GM21515 (cell line): Measurements from ENCODE around the gene OSMR.

Experiments
- ATAC-seq: cut with Tn5 transposase; IDR thresholded peaks from one replicate; pipeline ENCODE4 v1.9.1; 2021; ENCODE audit not compliant: unreplicated experiment

Gene OSMR

DNA sequence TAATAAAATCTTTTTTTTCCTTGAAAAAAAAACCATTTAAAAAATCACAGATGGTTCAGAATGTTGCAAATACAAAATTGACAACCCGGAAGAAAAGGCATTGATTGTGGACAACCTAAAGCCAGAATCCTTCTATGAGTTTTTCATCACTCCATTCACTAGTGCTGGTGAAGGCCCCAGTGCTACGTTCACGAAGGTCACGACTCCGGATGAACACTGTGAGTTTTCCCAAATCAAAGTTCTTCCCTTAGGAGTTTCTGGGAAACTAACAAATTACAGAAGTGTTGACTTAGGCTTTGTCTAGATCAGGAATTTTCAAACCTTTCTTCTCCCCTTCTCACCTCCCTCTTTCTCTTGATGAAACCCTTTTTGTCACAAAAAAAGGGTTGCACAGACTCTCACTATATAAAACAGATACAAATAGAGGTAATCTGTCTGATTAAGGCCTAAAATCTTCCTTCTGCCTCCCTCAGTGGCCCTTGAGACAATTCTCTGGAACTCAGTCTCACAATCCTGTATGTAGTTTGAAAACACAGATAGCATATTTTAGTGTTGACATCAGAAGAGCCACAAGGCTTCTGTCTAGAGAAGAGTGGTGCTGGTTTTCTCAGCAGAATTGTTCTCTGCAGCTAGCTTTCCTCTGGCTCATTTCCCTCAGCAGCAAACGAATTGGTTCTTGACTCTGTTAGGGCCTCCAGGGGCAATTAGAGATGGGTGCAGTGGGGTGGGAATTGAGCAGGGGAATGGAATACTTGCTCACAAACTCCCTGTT, 79.5 kb downstream of the OSMR start:
- no peak for ATAC-seq

DNA sequence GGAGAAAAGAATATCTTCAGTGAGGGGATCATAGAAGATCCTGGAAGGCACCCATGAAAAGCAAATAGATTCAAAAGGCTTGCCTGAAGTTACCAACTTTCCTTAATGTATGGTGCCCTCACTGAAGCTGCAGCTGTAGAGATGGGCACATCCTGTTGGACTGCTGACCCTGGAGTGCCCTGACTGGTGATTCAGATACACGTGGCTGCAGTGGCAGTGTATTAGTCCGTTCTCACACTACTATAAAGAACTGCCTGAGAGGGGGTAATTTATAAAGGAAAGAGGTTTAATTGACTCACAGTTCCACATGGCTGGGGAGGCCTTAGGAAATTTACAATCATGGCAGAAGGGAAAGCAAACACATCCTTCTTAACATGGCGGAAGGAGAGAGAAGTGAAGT, 80.3 kb downstream of the OSMR start:
- no peak for ATAC-seq

DNA sequence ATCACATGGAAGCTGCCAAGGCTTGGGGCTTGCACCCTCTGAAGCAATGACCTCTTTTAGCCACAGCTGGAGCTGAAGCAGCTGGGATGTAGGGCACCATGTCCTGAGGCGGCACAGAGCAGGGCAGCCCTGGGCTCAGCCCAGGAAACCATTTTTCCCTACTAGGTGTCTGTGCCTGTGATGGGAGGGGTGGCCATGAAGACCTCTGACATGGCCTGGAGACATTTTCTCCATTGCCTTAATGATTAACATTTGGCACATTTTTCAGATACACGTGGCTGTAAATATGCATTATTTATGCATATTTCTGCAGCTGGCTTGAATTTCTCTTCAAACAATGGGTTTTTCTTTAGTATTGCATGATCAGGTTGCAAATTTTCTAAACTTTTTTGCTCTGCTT, 81.7 kb downstream of the OSMR start:
- ATAC-seq: no peak

DNA sequence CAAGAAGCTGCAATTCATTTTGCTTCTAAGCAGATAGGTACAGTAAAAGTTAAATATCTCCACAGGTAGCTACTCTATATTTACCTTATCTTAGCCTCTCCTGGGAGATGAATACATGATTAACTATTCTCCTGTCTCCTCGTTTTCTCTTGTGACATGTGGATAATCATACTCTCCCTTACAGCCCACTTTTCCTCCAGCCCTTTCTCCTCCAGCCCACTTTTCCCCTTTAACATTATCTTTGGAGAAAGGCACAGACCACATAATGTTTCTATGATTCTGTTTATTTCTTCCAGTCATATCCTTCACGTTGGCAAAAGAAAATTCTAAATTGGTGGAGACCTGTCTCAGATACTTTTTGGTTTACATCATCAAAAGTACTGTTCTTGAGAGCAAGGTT, 84.0 kb downstream of the OSMR start:
- ATAC-seq: no peak

DNA sequence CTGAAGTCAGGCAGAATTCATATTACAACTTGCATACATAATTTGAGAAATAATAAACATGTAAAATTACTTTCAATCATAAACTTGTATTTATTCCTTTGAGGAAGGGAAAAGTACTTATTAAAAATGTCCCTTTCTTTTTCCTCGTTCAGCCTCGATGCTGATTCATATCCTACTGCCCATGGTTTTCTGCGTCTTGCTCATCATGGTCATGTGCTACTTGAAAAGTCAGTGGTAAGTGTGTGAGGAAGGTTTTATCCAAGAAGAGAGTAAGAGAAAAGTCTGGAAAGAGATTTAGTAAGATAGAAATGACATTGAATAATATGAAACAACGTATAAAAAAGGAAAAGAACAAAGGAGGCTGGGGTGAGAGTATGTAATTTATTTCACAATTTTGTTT, 85.9 kb downstream of the OSMR start:
- ATAC-seq: no peak

DNA sequence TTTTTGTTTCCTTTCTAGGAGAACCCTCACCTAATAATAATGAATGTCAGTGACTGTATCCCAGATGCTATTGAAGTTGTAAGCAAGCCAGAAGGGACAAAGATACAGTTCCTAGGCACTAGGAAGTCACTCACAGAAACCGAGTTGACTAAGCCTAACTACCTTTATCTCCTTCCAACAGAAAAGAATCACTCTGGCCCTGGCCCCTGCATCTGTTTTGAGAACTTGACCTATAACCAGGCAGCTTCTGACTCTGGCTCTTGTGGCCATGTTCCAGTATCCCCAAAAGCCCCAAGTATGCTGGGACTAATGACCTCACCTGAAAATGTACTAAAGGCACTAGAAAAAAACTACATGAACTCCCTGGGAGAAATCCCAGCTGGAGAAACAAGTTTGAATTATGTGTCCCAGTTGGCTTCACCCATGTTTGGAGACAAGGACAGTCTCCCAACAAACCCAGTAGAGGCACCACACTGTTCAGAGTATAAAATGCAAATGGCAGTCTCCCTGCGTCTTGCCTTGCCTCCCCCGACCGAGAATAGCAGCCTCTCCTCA, 87.1 kb downstream of the OSMR start:
- ATAC-seq: no peak

DNA sequence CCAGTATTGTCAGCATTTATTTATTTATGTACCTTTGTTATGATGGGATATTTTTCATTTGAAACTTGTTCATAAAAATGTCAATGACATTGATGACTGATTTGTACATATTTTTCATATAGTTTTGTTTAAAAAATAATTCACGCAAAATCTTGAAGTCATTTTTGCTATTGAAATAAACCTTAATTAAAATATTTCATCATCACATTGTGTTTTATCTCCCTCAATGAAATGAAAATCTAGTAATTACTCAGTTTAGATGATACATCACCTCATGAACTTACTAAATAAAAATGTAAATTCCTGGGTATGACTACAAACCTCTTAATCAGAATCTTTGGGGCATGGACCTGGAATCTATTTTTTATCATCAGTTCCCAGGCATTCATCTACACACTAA, 89.6 kb downstream of the OSMR start:
- ATAC-seq: no peak

DNA sequence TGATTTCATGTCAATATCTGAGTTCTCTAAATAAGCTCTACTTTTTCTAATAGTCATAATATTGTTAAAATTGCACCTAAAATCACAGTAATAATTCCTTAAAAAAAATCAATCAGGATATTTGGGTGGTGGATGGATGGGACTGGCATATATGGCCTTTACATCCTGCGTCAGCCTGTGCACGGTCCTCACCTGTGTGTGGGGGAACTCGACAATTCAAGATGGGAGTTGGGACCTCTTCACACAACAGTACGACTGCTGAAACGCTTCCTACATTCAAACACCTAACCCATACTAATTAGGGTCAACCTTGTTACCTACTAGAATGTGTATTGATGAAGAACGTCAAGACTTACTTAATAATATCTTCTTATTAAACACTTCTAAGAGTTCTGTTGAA, 90.5 kb downstream of the OSMR start:
- ATAC-seq: no peak

DNA sequence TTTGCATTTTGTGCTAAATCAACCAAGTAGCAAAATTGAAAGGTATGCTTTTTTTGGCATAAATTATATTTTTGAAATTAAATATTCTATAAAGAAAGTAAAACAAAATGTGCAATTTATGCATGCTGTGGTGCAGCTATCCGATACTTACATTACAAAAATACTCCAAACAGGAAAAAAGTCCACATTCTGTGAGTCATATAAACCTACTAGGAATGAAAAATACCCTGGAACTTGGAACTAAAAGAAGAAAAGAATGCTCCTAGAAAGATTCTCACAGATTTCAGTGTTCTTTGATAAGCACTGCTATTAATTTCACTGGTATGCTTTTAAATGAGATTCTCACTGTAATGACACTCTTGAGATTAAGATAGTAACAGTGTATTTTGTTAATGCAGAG, 92.6 kb downstream of the OSMR start:
- no peak for ATAC-seq

DNA sequence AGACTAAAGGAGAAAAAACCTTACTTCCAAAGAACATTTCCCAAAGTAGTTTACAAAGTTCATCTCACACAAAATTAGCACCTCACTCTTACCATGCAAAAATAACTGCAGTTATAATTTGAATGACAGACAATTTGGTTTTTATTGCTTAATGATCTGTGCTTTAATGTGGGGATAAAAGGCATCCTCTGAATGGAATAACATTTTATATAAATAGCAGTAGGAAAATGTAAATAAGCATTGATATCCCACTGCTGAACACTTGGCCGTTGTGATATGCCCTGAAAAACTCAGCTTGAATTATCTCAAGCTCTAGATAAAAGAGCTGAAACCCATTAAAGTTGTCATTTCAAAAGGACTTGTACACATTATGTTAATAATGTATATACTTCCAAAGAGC, 93.2 kb downstream of the OSMR start:
- no peak for ATAC-seq

DNA sequence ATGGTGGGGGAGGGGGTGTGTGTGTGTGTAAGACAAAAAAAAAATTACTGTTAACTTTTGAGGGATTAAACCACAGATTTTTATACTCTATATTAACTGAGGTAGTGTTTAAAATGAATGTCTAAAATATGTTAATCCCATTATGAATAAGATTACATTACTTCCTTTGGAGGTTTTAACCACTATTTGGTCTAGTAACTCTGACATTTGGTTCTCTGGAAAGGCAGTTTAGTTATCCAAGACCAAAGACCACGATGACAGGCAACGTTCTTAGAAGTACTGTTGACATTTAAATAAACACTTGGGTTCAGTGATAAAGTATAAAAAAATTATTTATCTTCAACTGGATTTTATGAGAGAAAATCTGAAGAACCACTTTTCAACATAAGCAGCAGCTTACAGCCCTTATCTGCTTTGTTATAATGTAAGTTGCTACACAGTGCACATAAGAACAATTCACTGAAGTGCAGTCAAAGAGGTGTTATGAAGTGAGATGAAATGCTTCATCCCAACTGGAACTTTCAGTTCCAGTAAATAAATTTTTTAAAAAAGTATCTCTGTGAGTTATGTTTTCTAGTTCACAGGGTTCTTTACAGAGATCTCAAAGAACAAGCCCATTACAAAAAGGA, 94.5 kb downstream of the OSMR start:
- no peak for ATAC-seq

DNA sequence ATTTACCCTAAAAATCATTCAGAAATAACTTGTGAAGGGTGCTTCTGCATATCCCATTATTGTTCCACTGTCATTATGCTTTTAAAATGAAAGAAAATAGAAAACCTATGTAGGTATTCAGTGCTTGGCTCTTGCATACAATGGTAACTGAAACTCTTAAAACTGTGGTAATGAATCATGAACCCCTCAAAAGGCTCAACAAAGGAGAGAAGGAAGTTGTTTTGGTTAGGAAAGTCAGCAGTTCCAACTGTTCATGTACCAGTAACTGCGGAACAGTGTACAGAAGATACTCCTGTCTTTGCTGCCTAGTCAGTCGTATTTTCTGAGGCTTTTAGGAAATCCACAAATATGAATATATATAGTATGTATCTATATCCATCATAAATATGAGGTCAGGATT, 96.1 kb downstream of the OSMR start:
- ATAC-seq: no peak

DNA sequence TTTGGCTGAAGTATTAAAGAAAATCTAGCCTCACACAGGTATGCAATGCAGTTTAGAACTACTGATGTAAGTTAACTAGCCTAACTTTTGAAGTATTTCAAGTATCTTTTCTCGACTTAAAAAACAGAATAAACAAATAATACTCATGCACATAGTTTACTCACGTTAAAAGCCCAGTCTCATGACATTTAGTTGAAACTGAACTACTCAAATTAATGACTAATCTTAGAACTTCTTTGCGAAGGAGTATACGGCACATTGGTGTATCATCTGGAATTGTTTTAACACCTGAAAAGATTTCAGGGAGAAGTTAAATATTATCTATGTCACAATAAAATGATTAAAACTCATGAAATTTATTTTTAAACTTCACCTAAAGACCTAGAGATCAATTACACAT, 98.5 kb downstream of the OSMR start:
- ATAC-seq: no peak

DNA sequence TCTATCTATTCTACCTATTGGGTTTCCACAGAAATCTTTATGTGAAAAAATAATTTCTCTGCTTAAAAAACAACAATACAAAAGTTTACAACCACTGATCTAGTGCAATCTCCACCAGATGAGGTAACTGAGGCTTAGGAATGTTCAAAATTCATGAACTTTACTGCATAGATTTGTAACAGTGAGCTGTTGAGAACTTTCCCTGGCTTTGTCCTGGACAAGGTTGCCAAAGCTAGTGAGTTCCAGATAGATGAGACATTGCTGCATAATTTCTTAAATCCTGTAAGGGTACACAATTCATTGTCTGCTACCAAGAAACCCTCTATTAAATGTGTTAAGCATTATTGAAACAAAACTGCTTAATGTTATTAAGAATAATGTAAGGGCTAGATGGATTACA, 102.7 kb downstream of the OSMR start:
- no peak for ATAC-seq

DNA sequence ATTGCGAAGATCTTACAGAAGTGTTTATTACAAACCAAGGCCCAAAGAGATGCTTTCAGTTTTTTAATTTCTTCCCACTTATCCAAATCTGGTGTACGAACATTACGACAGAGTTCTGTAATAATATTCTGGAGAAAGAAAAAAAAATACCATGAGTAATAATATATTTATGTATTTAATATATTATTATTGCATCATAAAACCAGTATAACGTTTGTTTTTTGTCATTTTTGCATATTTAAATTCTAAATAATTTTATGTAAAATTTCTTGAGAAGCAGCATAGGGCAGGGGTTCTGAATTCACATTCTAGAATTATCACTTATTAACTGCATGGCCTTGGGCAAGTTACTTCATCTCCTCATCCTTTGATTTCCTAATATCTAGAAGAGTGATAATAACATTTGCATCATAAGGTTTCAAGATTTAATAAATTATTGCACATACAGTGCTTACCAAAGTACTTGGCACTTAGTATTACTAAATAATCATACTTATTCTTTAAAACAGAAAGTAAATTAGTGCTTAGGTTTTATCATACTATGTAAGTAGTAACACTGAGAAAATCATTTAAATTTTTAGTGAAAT, 107.7 kb downstream of the OSMR start:
- no peak for ATAC-seq

DNA sequence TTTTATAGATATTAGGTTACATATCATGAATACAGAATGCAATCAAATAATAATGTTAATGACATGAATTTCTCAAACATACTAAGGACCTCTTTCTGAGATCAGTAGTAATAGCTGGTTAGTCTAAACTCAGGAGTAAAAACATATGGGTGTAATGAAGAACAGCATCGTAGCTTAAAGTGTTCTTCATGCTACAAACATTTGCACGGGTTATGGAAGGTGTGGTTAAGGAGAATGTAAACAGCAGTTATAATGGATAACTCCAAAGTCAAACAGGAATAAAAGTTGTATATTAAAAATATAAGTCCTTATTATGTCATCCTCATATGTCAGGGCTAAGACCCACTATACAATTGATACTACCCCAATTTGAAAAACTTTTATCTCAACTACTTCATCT, 115.9 kb downstream of the OSMR start:
- ATAC-seq: no peak

DNA sequence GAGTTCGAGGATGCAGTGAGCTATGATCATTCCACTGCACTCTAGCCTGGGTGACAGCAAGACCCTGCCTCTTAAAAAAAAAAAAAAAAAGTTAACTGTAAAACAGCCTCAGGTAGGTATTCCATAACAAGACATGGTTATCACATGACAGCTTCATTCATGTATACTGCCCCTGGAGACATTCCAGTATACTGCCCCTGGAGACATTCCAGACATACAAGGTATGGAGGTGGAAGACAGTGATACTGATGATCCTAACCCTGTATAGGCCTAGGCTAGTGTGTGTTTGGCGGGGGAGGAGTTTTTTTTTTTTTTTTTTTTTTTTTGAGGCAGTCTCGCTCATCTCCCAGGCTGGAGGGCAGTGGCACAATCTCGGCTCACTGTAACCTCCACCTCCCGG, 122.9 kb downstream of the OSMR start:
- no peak for ATAC-seq

DNA sequence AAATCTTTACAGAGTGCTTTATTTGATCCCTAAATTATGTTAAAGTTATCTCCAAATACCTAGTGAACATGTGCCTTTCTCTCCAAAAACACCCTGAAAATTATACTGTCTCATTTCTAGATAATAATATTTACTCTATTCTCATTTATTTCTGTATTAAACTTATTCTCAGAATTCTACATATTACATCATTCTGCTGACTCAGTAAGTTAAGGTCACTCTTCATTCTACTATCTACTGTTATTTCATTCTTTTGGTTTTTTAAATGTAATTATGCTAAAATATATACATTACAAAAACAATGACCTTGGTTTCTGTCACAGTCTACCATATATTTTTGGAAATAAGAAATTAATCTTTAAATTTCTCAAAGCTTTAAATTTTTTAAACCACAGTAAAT, 132.2 kb downstream of the OSMR start:
- no peak for ATAC-seq

DNA sequence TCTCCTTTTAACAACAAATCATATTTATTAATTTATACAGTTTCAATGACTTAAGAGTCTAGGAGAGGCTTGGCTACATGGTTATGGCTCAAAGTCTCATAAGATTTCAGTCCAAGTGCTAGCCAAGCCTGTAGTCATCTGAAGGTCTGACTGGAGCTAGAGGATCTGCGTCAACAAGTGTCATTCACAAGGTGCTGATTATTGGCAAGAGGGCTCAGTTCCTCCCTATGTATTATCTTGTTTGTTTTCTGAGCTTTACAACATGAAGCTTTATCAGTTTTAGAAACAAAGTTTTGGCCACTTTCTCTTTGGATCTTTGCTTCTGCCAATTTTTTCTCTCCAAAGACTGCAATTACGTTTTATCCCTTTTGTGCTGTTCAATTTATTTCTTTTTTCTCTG, 133.7 kb downstream of the OSMR start:
- no peak for ATAC-seq
